H9 (cell line): ENCODE data around the gene PQBP1. TPM values are rescaled to one million over a fixed set of nuclear protein-coding genes. Genes with fewer than 3 reads are reported as not detected.

Experiments
- DNase-seq: peaks from one replicate; pipeline ENCODE4 v3.0.0-alpha.2; 2017
- H2AFZ ChIP-seq: one replicate; pipeline ENCODE4 v1.6.1; 2013; ENCODE audit warnings: mild to moderate bottlenecking, low read length, control low read depth, moderate library complexity
- H2AK5ac ChIP-seq: 2 replicates; pipeline ENCODE4 v1.6.1; 2013; ENCODE audit warnings: low read length, control low read depth, mixed read lengths; ENCODE audit not compliant: insufficient read length
- H2BK120ac ChIP-seq: one replicate; pipeline ENCODE4 v1.6.1; 2013; ENCODE audit warnings: low read depth, mild to moderate bottlenecking, low read length, control low read depth, inconsistent platforms; ENCODE audit not compliant: poor library complexity, severe bottlenecking
- H2BK12ac ChIP-seq: 2 replicates; pipeline ENCODE4 v1.6.1; 2013; ENCODE audit warnings: low read length, control low read depth, mixed read lengths, low read depth; ENCODE audit not compliant: insufficient read length
- H2BK15ac ChIP-seq: 2 replicates; pipeline ENCODE4 v1.6.1; 2013; ENCODE audit warnings: low read depth, low read length, control low read depth
- H2BK20ac ChIP-seq: one replicate; pipeline ENCODE4 v1.6.1; 2013; ENCODE audit warnings: low read depth, mild to moderate bottlenecking, low read length, control low read depth, inconsistent platforms; ENCODE audit not compliant: poor library complexity, severe bottlenecking
- H2BK5ac ChIP-seq: 2 replicates; pipeline ENCODE4 v1.6.1; 2013; ENCODE audit warnings: low read length, control low read depth, mixed read lengths; ENCODE audit not compliant: insufficient read length
- H3K14ac ChIP-seq: 2 replicates; pipeline ENCODE4 v1.6.1; 2013; ENCODE audit warnings: low read length, control low read depth; ENCODE audit not compliant: insufficient read depth
- H3K18ac ChIP-seq: 2 replicates; pipeline ENCODE4 v1.6.1; 2013; ENCODE audit warnings: low read depth, mild to moderate bottlenecking, mixed read lengths, low read length, control low read depth; ENCODE audit not compliant: insufficient read length
- H3K23ac ChIP-seq: 2 replicates; pipeline ENCODE4 v1.6.1; 2013; ENCODE audit warnings: low read length, control low read depth, mixed read lengths, low read depth; ENCODE audit not compliant: insufficient read length
- H3K23me2 ChIP-seq: 2 replicates; pipeline ENCODE4 v1.6.1; 2013; ENCODE audit warnings: low read depth, mild to moderate bottlenecking, mixed read lengths, low read length, control low read depth; ENCODE audit not compliant: insufficient read length, poor library complexity, severe bottlenecking
- H3K27ac ChIP-seq: 2 replicates; pipeline ENCODE4 v1.5.1; 2013; ENCODE audit warnings: low read length, control low read depth, mixed read lengths, low read depth; ENCODE audit not compliant: insufficient read length
- H3K27me3 ChIP-seq: 2 replicates; pipeline ENCODE4 v1.6.1; 2013; ENCODE audit warnings: low read length, control low read depth, inconsistent platforms; ENCODE audit not compliant: insufficient read depth
- H3K4ac ChIP-seq: 2 replicates; pipeline ENCODE4 v1.6.1; 2013; ENCODE audit warnings: low read depth, mild to moderate bottlenecking, control low read depth, inconsistent platforms, low read length, moderate library complexity
- H3K4me1 ChIP-seq: 2 replicates; pipeline ENCODE4 v1.6.1; 2013; ENCODE audit warnings: low read length, control low read depth, inconsistent platforms; ENCODE audit not compliant: insufficient read depth
- H3K4me2 ChIP-seq: 2 replicates; pipeline ENCODE4 v1.6.1; 2013; ENCODE audit warnings: low read length, control low read depth, mixed read lengths; ENCODE audit not compliant: insufficient read length, insufficient read depth
- H3K56ac ChIP-seq: 2 replicates; pipeline ENCODE4 v1.6.1; 2013; ENCODE audit warnings: low read depth, mild to moderate bottlenecking, mixed read lengths, low read length, control low read depth; ENCODE audit not compliant: insufficient read length
- H3K79me1 ChIP-seq: 2 replicates; pipeline ENCODE4 v1.6.1; 2013; ENCODE audit warnings: low read depth, mild to moderate bottlenecking, moderate library complexity, low read length, control low read depth, inconsistent platforms; ENCODE audit not compliant: insufficient read depth, poor library complexity, severe bottlenecking
- H3K79me2 ChIP-seq: 2 replicates; pipeline ENCODE4 v1.6.1; 2013; ENCODE audit warnings: low read length, control low read depth, inconsistent platforms; ENCODE audit not compliant: insufficient read depth
- H3K9ac ChIP-seq: 2 replicates; pipeline ENCODE4 v1.6.1; 2013; ENCODE audit warnings: low read length, control low read depth, mixed read lengths; ENCODE audit not compliant: insufficient read length; ENCODE audit errors: extremely low read depth
- H3K9me3 ChIP-seq: one replicate; pipeline ENCODE4 v1.6.1; 2013; ENCODE audit warnings: low read depth, low read length, inconsistent platforms; ENCODE audit not compliant: control insufficient read depth
- H3T11ph ChIP-seq: one replicate; pipeline ENCODE4 v1.6.1; 2013; ENCODE audit warnings: mild to moderate bottlenecking, low read length, control low read depth, inconsistent platforms
- H4K20me1 ChIP-seq: one replicate; pipeline ENCODE4 v1.6.1; 2013; ENCODE audit not compliant: control insufficient read depth, insufficient read length, insufficient read depth
- H4K5ac ChIP-seq: 2 replicates; pipeline ENCODE4 v1.6.1; 2013; ENCODE audit warnings: low read depth, mild to moderate bottlenecking, mixed read lengths, low read length, control low read depth; ENCODE audit not compliant: insufficient read length
- H4K8ac ChIP-seq: replicated peaks from 2 replicates; pipeline ENCODE4 v1.6.1; 2013; ENCODE audit warnings: low read length, control low read depth, mixed read lengths, low read depth; ENCODE audit not compliant: insufficient read length
- H4K91ac ChIP-seq: 2 replicates; pipeline ENCODE4 v1.6.1; 2013; ENCODE audit warnings: low read depth, mild to moderate bottlenecking, moderate library complexity, mixed read lengths, low read length, control low read depth; ENCODE audit not compliant: insufficient read length
- H3K27ac Mint-ChIP-seq, 3 experiments: 2 replicates in 2 of 3; 3 replicates in 1 of 3; pipeline ENCODE4 v1.8.0; 2020 to 2021; ENCODE audit warnings: mixed read lengths in 3 of 3, mild to moderate bottlenecking in 1 of 3, moderate library complexity in 1 of 3
- H3K27me3 Mint-ChIP-seq: 2 replicates; pipeline ENCODE4 v1.8.0; 2021; ENCODE audit warnings: low read depth, mild to moderate bottlenecking, moderate library complexity, mixed read lengths
- H3K36me3 Mint-ChIP-seq, 3 experiments: 2 replicates in 2 of 3; 3 replicates in 1 of 3; pipeline ENCODE4 v1.8.0; 2020 to 2021; ENCODE audit warnings: low read depth in 3 of 3, mixed read lengths in 3 of 3; ENCODE audit not compliant: insufficient read depth in 1 of 3
- H3K4me1 Mint-ChIP-seq, 2 experiments: 2 replicates each; pipeline ENCODE4 v1.8.0; 2020; ENCODE audit warnings: mixed read lengths in 2 of 2
- H3K4me3 Mint-ChIP-seq, 2 experiments: 2 replicates in 1 of 2; 3 replicates in 1 of 2; pipeline ENCODE4 v1.8.0; 2020 to 2021; ENCODE audit warnings: mild to moderate bottlenecking in 2 of 2, mixed read lengths in 2 of 2, moderate library complexity in 1 of 2
- H3K9me3 Mint-ChIP-seq, 2 experiments: 2 replicates in 1 of 2; 3 replicates in 1 of 2; pipeline ENCODE4 v1.8.0; 2020; ENCODE audit warnings: mild to moderate bottlenecking in 2 of 2, mixed read lengths in 2 of 2, moderate library complexity in 1 of 2
- WGBS: extraction: QIAGEN DNeasy Blood & Tissue Kit; methylation state at CpG from one replicate; pipeline ENCODE4 v1.1.7; 2013; ENCODE audit warnings: missing lambda C conversion rate, low lambda C conversion rate, mixed read lengths; ENCODE audit not compliant: insufficient read length; ENCODE audit errors: extremely low coverage; 5-methylcytosine and 5-hydroxymethylcytosine counted together
- total RNA-seq: library from RNA; stranded (reverse); gene quantifications from 2 replicates; pipeline ENCODE4 v1.2.1, GENCODE V29; 2021
- TF ChIP-seq, protein P1 (sequence below): fragments of 200-600 bp; sonication (generic); conservative IDR thresholded peaks from 3 replicates; pipeline ENCODE4 v1.8.0; 2021; ENCODE audit warnings: antibody characterized with exemption, mild to moderate bottlenecking

Gene PQBP1
- total RNA-seq, 1 experiment from 2014 or later: 87.9 TPM

GRCh38 chrX:48848847-48849246 is 48.9 kb upstream of the PQBP1 start:
- no peak overlapping the region for H2AFZ ChIP-seq

More at GRCh38 chrX:48848847-48849246, 48.9 kb upstream of the PQBP1 start:
- H3K18ac ChIP-seq: no peak overlapping the region
- no peak overlapping the region for H2BK120ac ChIP-seq
- H3K4ac ChIP-seq: no peak overlapping the region
- no peak overlapping the region for H3K56ac ChIP-seq
- no peak overlapping the region for H3K4me2 ChIP-seq
- H3K23ac ChIP-seq: no peak overlapping the region
- H3K23me2 ChIP-seq: no peaks in the 10 kb centered on the region
- H3K9me3 ChIP-seq: peaks cover 14% of the 10 kb centered on the region
- no peak overlapping the region for H4K5ac ChIP-seq
- no peak overlapping the region for H2AK5ac ChIP-seq
- no peak overlapping the region for H2BK12ac ChIP-seq
- Mint-ChIP-seq H3K27me3 (no peaks in the 10 kb centered on the region; the same call in 1 of the 2 replicates), H3K4me1 (no peaks in the 10 kb centered on the region), H3K36me3 (peaks cover 11 to 16% (median 16%) of the 10 kb centered on the region in 3 experiments; a peak in 6 of 7 replicates), H3K9me3 (peaks cover 66 to 79% of the 10 kb centered on the region in 2 experiments), H3K4me3 (no peak overlapping the region), H3K27ac (no peak overlapping the region)
- H4K91ac ChIP-seq: no peak overlapping the region
- H3K9ac ChIP-seq: no peak overlapping the region
- no peaks in the 10 kb centered on the region for H3K79me1 ChIP-seq
- H3K27me3 ChIP-seq: no peaks in the 10 kb centered on the region
- no peak overlapping the region for H2BK15ac ChIP-seq
- no peak overlapping the region for H3K27ac ChIP-seq
- no peak for DNase-seq
- H4K8ac ChIP-seq: no peak overlapping the region
- no peak overlapping the region for H3K14ac ChIP-seq
- no peak overlapping the region for H2BK20ac ChIP-seq
- no peak overlapping the region for H2BK5ac ChIP-seq
- WGBS: no CpG with 5 or more reads among the region's 1 CpG
- TF ChIP-seq, protein P1, sequence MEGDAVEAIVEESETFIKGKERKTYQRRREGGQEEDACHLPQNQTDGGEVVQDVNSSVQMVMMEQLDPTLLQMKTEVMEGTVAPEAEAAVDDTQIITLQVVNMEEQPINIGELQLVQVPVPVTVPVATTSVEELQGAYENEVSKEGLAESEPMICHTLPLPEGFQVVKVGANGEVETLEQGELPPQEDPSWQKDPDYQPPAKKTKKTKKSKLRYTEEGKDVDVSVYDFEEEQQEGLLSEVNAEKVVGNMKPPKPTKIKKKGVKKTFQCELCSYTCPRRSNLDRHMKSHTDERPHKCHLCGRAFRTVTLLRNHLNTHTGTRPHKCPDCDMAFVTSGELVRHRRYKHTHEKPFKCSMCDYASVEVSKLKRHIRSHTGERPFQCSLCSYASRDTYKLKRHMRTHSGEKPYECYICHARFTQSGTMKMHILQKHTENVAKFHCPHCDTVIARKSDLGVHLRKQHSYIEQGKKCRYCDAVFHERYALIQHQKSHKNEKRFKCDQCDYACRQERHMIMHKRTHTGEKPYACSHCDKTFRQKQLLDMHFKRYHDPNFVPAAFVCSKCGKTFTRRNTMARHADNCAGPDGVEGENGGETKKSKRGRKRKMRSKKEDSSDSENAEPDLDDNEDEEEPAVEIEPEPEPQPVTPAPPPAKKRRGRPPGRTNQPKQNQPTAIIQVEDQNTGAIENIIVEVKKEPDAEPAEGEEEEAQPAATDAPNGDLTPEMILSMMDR: no peak
- no peaks in the 10 kb centered on the region for H4K20me1 ChIP-seq
- H3K4me1 ChIP-seq: no peaks in the 10 kb centered on the region
- no peaks in the 10 kb centered on the region for H3K79me2 ChIP-seq
- no peak overlapping the region for H3T11ph ChIP-seq
